HG02943 (cell line): ENCODE data around the gene GPBP1.
"Not testable (repeated sequence)": the region's sequence is repeated elsewhere in the genome, so short reads cannot be mapped to it uniquely, and the experiment has no call there.

Source experiments
- ATAC-seq: cut with Tn5 transposase; IDR thresholded peaks from one replicate; pipeline ENCODE4 v1.9.1; 2021; ENCODE audit warnings: mild to moderate bottlenecking, low read depth, moderate library complexity; ENCODE audit not compliant: unreplicated experiment

Gene GPBP1

GRCh38 chr5:57175551-57176309, 1.9 kb downstream of the GPBP1 start:
- ATAC-seq, result no peak

- no peak for ATAC-seq
Measured at GRCh38 chr5:57176350-57176857, 2.5 kb downstream of the GPBP1 start.

- no peak for ATAC-seq
Measured at GRCh38 chr5:57177479-57178156, 3.8 kb downstream of the GPBP1 start.

- ATAC-seq, result not testable (repeated sequence)
Measured at GRCh38 chr5:57178238-57178637, 4.4 kb downstream of the GPBP1 start.

GRCh38 chr5:57179262-57180200, 5.7 kb downstream of the GPBP1 start:
- no peak for ATAC-seq

- no peak for ATAC-seq
Measured at GRCh38 chr5:57181154-57181553, 7.3 kb downstream of the GPBP1 start.

DNA sequence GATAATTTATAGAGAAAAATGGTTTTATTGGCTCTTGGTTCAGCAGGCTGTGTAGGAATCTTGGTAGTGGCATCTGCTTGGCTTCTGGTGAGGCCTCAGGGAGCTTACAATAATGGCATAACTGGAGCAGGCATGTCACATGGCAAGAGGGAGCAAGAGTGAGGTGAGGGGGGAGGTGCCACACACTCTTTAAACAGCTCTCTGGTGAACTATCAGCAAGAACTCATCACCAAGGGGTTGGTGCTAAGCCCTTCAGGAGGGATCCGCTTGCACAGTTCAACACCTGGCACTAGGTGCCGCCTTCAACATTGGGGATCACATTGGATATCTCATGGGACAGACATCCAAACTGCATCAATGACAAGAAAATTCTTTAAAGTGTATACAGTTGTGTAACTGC, 10.5 kb downstream of the GPBP1 start:
- no peak for ATAC-seq

GRCh38 chr5:57185313-57185712, 11.5 kb downstream of the GPBP1 start:
- no peak for ATAC-seq

DNA sequence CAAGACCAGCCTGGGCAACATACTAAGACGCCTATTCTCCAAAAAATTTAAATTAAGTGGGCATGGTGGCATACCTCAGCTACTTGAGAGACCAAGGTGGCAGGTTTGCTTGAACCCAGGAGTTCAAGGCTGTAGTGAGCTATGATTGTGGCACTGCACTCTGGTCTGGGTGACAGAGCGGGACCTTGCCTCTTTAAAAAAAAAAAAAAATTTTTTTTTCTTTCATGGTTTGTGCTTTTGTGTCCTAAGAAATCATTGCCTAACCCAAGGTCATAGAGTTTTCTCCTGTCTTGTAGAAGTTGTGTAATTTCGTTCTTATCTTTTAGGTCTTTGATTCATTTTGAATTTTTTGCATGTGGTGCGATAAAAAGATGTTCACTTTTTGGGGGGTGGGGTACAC, 12.3 kb downstream of the GPBP1 start:
- ATAC-seq, result no peak

DNA sequence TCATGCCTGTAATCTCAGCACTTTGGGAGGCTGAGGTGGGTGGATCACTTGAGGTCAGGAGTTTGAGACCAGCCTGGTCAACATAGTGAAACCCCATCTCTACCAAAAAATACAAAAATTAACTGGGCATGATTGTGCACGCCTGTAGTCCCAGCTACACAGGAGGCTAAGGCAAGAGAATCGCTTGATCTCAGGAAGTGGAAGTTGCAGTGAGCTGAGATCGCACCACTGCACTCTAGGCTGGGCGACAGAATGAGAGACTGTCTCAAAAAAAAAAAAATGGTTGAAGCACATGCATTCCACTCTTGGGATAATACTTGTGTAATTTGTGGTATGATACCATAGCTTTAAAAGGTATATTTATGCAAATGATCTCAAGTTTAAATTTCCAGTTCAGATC, 14.1 kb downstream of the GPBP1 start:
- not testable (repeated sequence) for ATAC-seq

GRCh38 chr5:57189515-57189914, 15.7 kb downstream of the GPBP1 start:
- no peak for ATAC-seq

GRCh38 chr5:57190593-57190992, 16.7 kb downstream of the GPBP1 start:
- no peak for ATAC-seq

DNA sequence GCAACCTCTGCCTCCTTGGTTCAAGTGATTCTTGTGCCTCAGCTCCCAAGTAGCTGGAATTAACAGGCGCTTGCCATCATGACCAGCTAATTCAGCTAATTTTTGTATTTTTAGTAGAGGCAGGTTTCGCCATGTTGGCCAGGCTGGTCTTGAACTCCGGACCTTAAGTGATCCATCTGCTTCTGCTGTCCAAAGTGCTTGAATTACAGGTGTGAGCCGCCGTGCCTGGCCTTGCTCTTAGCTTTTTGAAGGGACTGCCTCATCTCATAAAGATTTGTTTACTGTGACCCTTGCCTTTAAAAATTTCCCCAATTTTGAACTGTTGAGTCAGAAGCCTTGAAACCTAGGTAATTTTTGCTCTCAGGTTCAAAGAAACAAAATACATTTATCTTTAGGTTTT, 17.3 kb downstream of the GPBP1 start:
- no peak for ATAC-seq

DNA sequence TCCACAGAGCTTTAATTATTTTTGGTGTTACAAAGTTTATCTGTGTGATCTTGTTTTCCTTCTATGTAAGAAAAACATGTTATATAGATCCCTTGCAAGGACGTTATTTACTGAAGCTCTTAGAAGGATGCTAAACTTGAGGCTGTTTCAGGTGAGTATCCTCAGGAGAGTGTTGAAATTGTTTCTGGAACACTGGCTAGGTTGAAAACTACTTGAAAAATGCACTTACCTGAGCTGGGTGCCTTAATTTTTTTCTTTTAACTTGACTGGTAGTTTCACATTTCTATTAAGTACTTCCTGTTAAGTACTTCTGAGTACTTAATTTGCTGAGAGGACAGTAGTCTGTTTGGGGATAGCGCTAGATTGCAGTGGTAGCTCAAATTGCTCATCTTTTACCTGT, 18.1 kb downstream of the GPBP1 start:
- ATAC-seq, result no peak

GRCh38 chr5:57192832-57193231, 19.0 kb downstream of the GPBP1 start:
- ATAC-seq, result not testable (repeated sequence)

- ATAC-seq, result no peak
Measured at GRCh38 chr5:57193757-57194413, 20.0 kb downstream of the GPBP1 start.

DNA sequence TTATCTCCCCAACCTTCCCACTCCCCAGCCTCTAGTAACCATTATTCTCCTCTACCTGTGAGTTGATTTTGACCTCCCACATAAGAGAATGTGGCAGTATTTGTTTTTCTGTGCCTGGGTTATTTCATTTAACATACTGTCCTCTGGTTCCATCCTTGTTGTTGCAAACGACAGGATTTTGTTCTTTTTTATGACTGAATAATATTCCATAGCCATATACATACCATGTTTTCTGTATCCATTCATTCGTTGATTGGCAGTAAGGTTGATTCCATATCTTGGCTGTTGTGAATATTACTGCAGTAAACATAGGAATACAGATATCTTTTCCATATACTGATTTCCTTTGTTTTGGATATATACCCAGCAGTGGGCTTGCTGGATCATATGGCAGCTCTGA, 20.8 kb downstream of the GPBP1 start:
- no peak for ATAC-seq

GRCh38 chr5:57195060-57195459, 21.2 kb downstream of the GPBP1 start:
- ATAC-seq, result no peak

GRCh38 chr5:57199866-57200265, 26.0 kb downstream of the GPBP1 start:
- no peak for ATAC-seq

DNA sequence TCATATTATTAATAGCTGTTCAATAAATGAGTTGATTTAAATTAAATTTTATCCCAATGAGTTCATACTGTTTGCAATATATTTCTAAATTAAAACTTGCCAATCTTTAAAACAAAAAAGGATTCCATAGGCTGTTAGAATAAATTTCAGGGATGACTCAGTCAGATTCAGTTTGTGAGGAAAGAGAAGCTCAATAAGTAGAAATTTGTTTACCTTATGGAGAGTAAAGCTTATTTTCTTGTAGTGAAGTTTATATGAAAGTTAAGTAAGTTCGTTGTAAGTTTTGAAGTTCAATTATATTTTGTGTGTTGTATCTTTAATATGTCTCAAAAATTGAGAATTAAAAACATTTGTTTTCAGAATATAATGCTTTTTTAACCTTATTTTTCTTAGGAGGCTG, 29.0 kb downstream of the GPBP1 start:
- no peak for ATAC-seq
